ENCODE measurements around the gene MICAL2. TPM values are rescaled to one million over a fixed set of nuclear protein-coding genes. Genes with fewer than 3 reads are reported as not detected.

Gene MICAL2
- total and polyA plus RNA-seq, 10 of the 15 experiments (the other 5 are each of a cell fraction or from before 2014, with no cell fraction given), result 0.90 to 5.6 (median 2.4) TPM

GRCh38 chr11:12287009-12287373 is 176.6 kb downstream of the MICAL2 start:
- H3K4me2 ChIP-seq (ENCODE audit: control insufficient read depth, insufficient read depth), result no peak overlapping the region
- H4K20me1 ChIP-seq (ENCODE audit: control insufficient read depth, insufficient read depth), result no peaks in the 10 kb centered on the region
- FAIRE-seq, result no peak
- no peak overlapping the region for H3K27ac ChIP-seq (ENCODE audit: control insufficient read depth, insufficient read depth)
- no peak overlapping the region for H3K4me3 ChIP-seq
- ChIA-PET CTCF (interaction anchor here (0.6 to 16.7 kb wide), 7 partner anchors 10 to 603 kb away, joined by 3 to 214 read pairs (median 4); no protein-coding TSS in a partner anchor), POLR2A (no interaction called here), RAD21 (ENCODE audit: unreplicated experiment) (no interaction called here), SMC1A (ENCODE audit: uncharacterized antibody, unreplicated experiment) (interaction anchor here (0.7 to 1.4 kb wide), 2 partner anchors 51 to 242 kb away, joined by 3 read pairs; no protein-coding TSS in a partner anchor)
- no peak overlapping the region for H3K9ac ChIP-seq (ENCODE audit: control insufficient read depth, insufficient read depth, low read length)
- intact Hi-C loops (cut with micrococcal nuclease; ENCODE audit: unreplicated experiment), result loop anchor here (2.0 kb wide), 1 partner anchor 608 kb away; no protein-coding TSS in a partner anchor
- H3K79me2 ChIP-seq (ENCODE audit: control insufficient read depth, insufficient read depth, low read length), result no peaks in the 10 kb centered on the region
- H3K9me3 ChIP-seq (replicated peaks; ENCODE audit: control insufficient read depth, insufficient read depth, low read length), result no peaks in the 10 kb centered on the region
- no peak for DNase-seq (ENCODE audit: low read depth, low spot score)
- BruUV-seq (replicated peaks), result no TSS peak
- no peak overlapping the region for H2AFZ ChIP-seq (ENCODE audit: control insufficient read depth, low read depth, low read length)
- in situ Hi-C loops (cut with MboI), result loop anchor here (25.0 kb wide), 1 partner anchor 500 kb away; no protein-coding TSS in a partner anchor
- 0% methylated on average over 2 of the region's 2 CpGs for WGBS (ENCODE audit: insufficient coverage, insufficient replicate concordance, low lambda C conversion rate, missing lambda C conversion rate)
- ATAC-seq, result no peak
- H3K27me3 ChIP-seq (replicated peaks in 1 of 2; ENCODE audit: control insufficient read depth in 2 of 2, insufficient read depth in 2 of 2, low read length in 1 of 2), result no peaks in the 10 kb centered on the region
- H3K4me1 ChIP-seq (ENCODE audit: control insufficient read depth, insufficient read depth, low read length), result no peaks in the 10 kb centered on the region
- H3K36me3 ChIP-seq (ENCODE audit: control insufficient read depth in 2 of 2, insufficient read depth in 2 of 2, low read length in 1 of 2), result no peaks in the 10 kb centered on the region
- TF ChIP-seq MYB (IDR thresholded peaks at IDR 0.05; ENCODE audit: borderline replicate concordance, low read depth, low read length), result no peak
- TF ChIP-seq RELA (IDR thresholded peaks at IDR 0.05; ENCODE audit: borderline replicate concordance, partially characterized antibody), result no peak
- TF ChIP-seq BACH1 (IDR thresholded peaks at IDR 0.05; ENCODE audit: borderline replicate concordance), result no peak
- TF ChIP-seq EP300 (IDR thresholded peaks at IDR 0.05; ENCODE audit: borderline replicate concordance in 1 of 2, control insufficient read depth in 1 of 2, low read depth in 2 of 2, low read length in 2 of 2), result no peak
- no peak for TF ChIP-seq ZNF24 (IDR thresholded peaks at IDR 0.05)
- TF ChIP-seq POLR2A (IDR thresholded peaks at IDR 0.05; ENCODE audit: low read depth, low read length), result no peak
- TF ChIP-seq PRDM15 (CRISPR knock-in tag; IDR thresholded peaks at IDR 0.05), result no peak
- TF ChIP-seq RUNX3 (IDR thresholded peaks at IDR 0.05; ENCODE audit: low read length), result no peak
- TF ChIP-seq ZNF687 (IDR thresholded peaks at IDR 0.05), result no peak
- TF ChIP-seq MTA2 (IDR thresholded peaks at IDR 0.05; ENCODE audit: low read depth), result no peak
- no peak for TF ChIP-seq SUPT20H (IDR thresholded peaks at IDR 0.05; ENCODE audit: borderline replicate concordance, control insufficient read depth, low read depth, low read length)
- TF ChIP-seq POLR2AphosphoS5 (IDR thresholded peaks at IDR 0.05; ENCODE audit: low read length), result no peak
- TF ChIP-seq MYC (IDR thresholded peaks at IDR 0.05; ENCODE audit: insufficient read depth, insufficient read length, insufficient replicate concordance, low read length, severe bottlenecking), result no peak
- TF ChIP-seq ETV6 (conservative IDR thresholded peaks at IDR 0.05 in 1 of 2, IDR thresholded peaks at IDR 0.05 in 1 of 2; ENCODE audit: borderline replicate concordance in 1 of 2, low read depth in 1 of 2), result no peak
- TF ChIP-seq, protein P1, sequence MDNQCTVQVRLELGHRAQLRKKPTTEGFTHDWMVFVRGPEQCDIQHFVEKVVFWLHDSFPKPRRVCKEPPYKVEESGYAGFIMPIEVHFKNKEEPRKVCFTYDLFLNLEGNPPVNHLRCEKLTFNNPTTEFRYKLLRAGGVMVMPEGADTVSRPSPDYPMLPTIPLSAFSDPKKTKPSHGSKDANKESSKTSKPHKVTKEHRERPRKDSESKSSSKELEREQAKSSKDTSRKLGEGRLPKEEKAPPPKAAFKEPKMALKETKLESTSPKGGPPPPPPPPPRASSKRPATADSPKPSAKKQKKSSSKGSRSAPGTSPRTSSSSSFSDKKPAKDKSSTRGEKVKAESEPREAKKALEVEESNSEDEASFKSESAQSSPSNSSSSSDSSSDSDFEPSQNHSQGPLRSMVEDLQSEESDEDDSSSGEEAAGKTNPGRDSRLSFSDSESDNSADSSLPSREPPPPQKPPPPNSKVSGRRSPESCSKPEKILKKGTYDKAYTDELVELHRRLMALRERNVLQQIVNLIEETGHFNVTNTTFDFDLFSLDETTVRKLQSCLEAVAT (IDR thresholded peaks at IDR 0.05), result no peak
